GM18520 (cell line): ENCODE results near the gene RAP2C.

ENCODE experiments used
- ATAC-seq: cut with Tn5 transposase; IDR thresholded peaks from one replicate; pipeline ENCODE4 v1.9.1; 2021; ENCODE audit not compliant: unreplicated experiment

Gene RAP2C

GRCh38 chrX:132219343-132219768 is at the start of gene RAP2C:
RAP2C (minus strand) TSS chrX:132219447; CDS start chrX:132217268, 2,179 bp downstream.
- peak; percentile 53 for ATAC-seq

- no peak for ATAC-seq
Measured at GRCh38 chrX:132267392-132267791, 48.1 kb upstream of the RAP2C start.

GRCh38 chrX:132266583-132267355 is 47.5 kb upstream of the RAP2C start:
- ATAC-seq = no peak

GRCh38 chrX:132263127-132263526 is 43.9 kb upstream of the RAP2C start:
- no peak for ATAC-seq

GRCh38 chrX:132258509-132258908 is 39.3 kb upstream of the RAP2C start:
- no peak for ATAC-seq

GRCh38 chrX:132257116-132257515 is 37.9 kb upstream of the RAP2C start:
- ATAC-seq = no peak

GRCh38 chrX:132236121-132236520 is 16.9 kb upstream of the RAP2C start:
- ATAC-seq = no peak

- ATAC-seq = no peak
Measured at GRCh38 chrX:132235488-132235887, 16.2 kb upstream of the RAP2C start.

- no peak for ATAC-seq
Measured at GRCh38 chrX:132231587-132231986, 12.3 kb upstream of the RAP2C start.

GRCh38 chrX:132227383-132228112 is 8.3 kb upstream of the RAP2C start:
- ATAC-seq = no peak

GRCh38 chrX:132226169-132226568 is 6.9 kb upstream of the RAP2C start:
- ATAC-seq = no peak

GRCh38 chrX:132218100-132218812 is 991 bp downstream of the RAP2C start:
- ATAC-seq = peak; percentile 48

- ATAC-seq = peak; percentile 28
Measured at GRCh38 chrX:132217203-132218073, 1.8 kb downstream of the RAP2C start.

- no peak for ATAC-seq
Measured at GRCh38 chrX:132216806-132217202, 2.4 kb downstream of the RAP2C start.

GRCh38 chrX:132216283-132216682 is 3.0 kb downstream of the RAP2C start:
- ATAC-seq = no peak

- ATAC-seq = no peak
Measured at GRCh38 chrX:132214518-132214917, 4.7 kb downstream of the RAP2C start.

GRCh38 chrX:132209527-132209926 is 9.7 kb downstream of the RAP2C start:
- no peak for ATAC-seq

GRCh38 chrX:132208422-132208821 is 10.8 kb downstream of the RAP2C start:
- ATAC-seq = no peak

GRCh38 chrX:132207996-132208395 is 11.3 kb downstream of the RAP2C start:
- no peak for ATAC-seq

- ATAC-seq = no peak
Measured at GRCh38 chrX:132206259-132206658, 13.0 kb downstream of the RAP2C start.

- no peak for ATAC-seq
Measured at GRCh38 chrX:132204629-132205028, 14.6 kb downstream of the RAP2C start.
